Measurements from ENCODE around the gene OR51I1.

OR51I1 gene, protein sequence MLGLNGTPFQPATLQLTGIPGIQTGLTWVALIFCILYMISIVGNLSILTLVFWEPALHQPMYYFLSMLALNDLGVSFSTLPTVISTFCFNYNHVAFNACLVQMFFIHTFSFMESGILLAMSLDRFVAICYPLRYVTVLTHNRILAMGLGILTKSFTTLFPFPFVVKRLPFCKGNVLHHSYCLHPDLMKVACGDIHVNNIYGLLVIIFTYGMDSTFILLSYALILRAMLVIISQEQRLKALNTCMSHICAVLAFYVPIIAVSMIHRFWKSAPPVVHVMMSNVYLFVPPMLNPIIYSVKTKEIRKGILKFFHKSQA

DNA sequence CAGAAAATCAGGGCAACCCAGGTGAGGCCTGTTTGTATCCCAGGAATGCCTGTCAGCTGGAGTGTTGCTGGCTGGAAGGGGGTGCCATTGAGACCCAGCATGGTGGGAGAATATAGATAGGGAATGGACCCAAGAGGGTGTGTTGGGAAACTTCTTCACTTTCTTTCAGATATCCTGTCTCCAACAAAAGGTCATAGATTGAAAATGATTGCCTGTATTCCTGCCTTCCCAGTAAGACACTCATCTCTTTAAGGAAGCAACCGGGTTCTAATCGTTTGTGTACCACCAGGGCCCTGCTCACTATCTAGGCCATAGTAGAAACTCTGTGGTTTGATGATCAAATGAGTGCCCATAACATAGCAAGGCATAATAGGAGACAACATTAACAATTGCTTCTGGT, at the start of gene OR51I1:
Gene OR51I1 (minus strand): TSS at position 101 of the 400 bp plus-strand sequence. CDS start 0 bp downstream, at position 101.
- DNase-seq (ENCODE audit: low spot score), result no peak

DNA sequence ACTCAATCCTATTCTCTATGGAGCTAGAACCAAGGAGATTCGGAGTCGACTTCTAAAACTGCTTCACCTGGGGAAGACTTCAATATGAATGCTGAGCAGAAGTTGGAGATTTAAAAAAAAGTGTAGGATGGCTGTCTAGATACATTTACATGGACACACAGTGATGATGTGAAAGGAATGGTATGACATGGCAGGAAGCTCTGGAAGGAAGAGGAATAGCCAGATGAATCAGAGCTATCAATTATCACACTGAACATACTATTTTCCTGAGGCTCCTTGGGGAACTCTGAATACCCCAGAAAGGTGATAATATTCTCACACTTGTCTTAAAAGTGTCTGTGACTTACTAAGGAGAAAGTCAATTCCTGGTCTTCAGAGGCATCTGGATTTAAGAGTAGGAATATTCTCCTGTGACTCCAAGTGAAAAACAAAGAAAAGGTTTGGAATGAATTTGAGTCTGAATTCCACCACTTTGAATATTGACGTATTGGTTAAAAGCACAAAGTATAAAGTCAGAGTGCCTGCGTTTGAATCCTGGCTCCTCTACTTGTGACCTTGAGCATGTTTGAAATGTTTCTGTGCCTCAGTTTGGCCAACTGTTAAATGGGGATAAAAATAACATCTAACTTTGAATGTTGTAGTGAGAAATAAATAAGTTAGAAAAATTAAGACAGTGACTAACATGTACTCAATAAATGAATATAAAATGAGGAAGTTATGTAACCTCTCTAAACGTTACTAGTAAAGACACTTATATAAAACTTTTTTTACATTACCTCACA, 48.5 kb upstream of the OR51I1 start:
- no peak for DNase-seq (ENCODE audit: low spot score)

DNA sequence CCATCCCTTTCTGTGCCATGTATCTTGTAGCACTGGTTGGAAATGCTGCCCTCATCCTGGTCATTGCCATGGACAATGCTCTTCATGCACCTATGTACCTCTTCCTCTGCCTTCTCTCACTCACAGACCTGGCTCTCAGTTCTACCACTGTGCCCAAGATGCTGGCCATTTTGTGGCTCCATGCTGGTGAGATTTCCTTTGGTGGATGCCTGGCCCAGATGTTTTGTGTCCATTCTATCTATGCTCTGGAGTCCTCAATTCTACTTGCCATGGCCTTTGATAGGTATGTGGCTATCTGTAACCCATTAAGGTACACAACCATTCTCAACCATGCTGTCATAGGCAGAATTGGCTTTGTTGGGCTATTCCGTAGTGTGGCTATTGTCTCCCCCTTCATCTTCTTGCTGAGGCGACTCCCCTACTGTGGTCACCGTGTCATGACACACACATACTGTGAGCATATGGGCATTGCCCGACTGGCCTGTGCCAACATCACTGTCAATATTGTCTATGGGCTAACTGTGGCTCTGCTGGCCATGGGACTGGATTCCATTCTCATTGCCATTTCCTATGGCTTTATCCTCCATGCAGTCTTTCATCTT, 47.6 kb upstream of the OR51I1 start:
- no peak for DNase-seq (ENCODE audit: low spot score)

DNA sequence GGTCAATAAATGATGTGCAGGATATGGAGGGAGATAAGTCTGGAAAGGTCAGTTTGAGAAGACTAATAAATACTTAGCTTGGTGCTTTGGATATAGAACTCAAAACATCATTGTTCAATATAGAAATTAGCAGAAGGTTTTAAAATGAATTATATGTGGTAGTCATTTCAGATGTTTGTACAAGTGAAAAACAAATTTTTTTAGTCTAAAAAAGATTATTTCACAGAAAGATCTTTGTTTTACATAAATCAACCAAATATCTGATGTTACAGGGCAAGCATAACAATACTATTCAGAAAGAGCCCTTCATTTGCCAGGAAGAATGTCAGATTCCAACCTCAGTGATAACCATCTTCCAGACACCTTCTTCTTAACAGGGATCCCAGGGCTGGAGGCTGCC, 47.1 kb upstream of the OR51I1 start, which contains the start of gene OR52D1:
Gene OR52D1 (plus strand): TSS at position 301 of the 400 bp plus-strand sequence. CDS start 22 bp downstream, at position 323.
- no peak for DNase-seq (ENCODE audit: low spot score)

DNA sequence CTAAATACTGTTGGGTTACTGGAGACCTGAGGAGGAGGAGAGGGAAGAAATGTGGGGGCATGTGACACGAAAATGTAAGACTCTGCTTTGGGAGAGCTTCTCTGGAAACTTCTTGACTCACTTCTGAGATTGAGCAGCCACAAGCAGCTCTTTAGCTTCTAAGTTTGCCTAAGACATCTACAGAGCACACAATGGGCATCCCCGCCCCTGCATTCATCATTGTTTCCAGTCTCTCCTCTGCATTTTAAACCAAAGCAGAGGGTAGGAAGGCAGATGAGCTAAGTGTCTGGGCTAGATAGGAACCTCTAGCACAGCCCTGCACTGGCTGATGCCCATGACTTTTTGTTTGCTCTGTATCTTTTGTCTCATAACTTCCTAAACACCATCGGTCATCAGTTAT, 45.1 kb upstream of the OR51I1 start:
- no peak for DNase-seq (ENCODE audit: low spot score)

DNA sequence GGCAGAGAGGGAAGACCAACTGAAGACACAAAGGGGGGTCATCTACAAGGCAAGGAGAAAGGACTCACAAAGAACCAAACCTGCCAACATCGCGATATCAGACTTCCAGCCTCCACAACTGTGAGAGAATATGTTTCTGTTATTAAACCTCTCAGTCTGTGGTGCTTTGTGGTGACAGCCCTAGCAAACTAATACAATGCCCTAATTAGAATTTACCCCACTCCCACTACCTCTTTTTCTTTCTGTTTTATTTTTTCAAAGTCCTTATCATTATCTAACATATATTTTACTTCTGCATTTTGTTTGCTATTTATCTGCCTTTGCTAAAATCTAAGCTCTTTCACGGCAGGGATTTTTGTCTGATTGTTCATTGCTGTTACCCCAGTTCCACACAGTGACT, 44.7 kb upstream of the OR51I1 start:
- DNase-seq (ENCODE audit: low spot score), result no peak

DNA sequence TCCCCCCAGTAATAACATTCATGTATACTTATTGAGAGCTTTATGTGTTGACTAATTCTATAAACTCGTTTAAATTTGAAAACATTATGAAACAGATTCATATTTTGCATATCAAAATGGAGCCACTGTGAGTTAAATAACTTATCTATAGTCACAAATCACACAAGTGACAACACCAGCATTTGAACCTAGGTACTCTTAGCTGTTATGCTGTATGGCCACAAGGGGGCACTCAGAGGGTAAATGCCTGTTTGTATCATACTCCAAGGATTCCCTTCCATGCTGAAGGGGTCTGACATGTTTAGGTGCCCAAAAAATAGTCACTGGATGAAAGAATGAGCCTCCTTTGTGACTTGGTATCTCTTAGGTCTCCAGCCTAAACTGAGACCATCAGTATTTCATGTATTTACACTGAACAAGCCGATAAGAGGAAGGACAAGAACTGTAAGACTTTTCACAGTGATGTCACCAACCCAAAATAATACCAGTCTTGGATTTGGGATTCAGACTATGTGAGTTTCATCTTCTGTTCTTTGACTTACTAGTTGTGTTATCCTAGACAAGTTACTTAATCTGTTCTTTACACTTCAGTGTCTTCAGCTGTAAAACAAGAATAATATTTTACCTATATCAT, 35.0 kb upstream of the OR51I1 start:
- peak; percentile 19 for DNase-seq (ENCODE audit: low spot score)

DNA sequence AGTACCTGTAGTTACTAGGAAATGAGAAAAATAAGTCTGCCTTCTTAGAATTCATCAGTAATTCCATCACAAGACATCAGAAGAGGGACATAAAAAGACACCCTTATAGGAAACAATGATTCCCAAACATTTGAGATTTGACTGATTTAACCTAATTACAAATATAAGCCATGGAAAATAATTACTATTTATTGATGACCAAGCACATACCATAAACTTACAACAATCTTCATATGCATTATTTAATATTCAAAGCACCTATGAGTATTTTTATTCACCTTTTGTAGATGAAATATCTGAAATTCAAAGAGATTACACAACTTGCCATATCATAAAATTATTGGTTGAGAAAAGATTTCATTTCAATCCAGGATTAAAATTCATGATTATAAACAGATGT, 32.6 kb upstream of the OR51I1 start:
- no peak for DNase-seq (ENCODE audit: low spot score)

DNA sequence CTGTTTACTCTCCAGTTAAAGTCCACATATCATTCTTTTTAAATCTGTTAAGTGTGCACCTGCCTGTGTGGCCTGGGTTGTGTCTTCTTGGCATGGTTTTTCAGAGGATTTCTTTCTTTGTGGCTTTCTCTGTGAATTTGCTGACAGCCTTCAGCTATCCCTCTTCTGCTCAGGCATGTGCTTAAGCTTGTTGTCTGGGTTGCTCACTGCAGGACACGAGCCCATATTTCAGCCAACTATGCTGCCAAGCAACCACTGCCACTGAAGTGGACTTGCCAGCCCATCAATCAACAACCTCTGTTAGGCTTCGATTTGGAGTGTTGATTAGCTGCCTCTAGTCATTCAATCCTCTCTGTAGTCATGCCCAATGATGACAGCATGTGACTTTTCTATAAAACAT, 26.2 kb upstream of the OR51I1 start:
- DNase-seq (ENCODE audit: low spot score), result no peak

DNA sequence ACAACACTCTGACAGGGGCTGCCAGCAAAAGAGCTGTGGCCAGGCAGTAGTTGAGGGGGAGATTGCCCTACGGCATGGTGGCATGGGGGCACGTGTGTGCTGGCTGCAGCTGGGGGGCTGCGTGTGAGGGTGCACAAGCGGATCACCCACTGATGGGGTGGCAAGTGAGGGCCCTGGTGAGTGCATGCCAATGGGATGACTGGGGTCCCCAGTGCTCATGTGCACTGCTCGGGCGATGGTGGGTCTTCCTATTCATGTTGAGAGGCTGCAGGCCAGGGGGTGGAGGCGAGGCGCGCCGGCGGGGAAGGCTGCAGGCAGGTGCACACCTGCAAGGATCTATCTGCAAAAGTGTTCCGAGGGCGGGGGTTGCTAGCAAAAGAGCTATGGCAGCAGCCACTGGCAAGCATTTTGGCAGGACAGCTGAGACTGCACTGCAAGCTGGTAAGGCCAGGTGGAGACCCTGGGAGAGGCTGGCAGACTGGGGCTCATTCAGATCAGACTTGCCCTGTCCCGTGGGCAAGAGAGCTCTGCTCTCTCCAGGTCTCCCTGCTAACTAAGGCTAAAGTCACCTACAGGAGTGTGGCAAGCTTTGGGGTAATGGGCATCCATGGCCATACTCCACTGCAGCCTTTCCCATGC, 19.8 kb upstream of the OR51I1 start:
- DNase-seq (ENCODE audit: low spot score), result no peak

DNA sequence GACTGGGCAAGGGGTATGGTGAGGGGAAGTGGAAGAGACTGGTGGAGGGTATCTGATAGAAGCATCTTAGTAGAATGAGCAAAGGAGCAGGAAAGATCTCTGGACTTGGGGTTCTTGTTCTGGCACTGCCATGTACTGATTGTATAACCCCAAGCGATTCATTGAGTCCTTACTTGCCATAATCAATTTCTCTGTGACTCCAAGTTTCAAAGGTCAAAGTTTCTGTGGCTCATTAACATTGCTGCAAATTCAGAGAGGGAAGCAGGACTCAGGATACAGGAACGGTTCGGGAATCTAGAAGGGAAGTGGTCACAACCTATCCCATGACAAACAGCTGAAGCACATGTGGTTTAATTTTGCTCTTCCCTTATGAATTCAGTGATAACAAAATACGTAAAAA, 8.1 kb upstream of the OR51I1 start:
- no peak for DNase-seq (ENCODE audit: low spot score)

DNA sequence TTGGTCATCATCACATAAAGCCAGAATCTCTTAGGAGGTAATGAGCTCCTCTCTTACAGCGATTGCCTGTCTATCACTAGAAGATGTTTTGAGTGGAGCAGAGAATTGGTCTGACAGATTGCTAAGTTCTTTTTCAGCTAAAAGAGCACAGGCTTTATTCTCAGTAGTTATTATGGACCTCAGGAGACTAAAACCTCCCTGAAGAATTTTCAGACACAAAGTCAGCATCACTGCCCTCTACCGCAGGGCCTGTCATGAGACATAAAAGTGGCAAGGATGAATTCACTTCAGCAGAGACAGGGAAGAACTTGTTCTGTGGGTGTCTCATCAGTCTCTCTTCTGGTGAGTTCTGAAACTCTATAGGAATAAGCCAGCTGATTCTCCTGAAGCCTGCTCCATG, 7.7 kb upstream of the OR51I1 start, which contains the start of gene OR51I2:
Gene OR51I2 (plus strand): TSS at position 301 of the 400 bp plus-strand sequence. CDS start 4,166 bp downstream, outside the sequence.
- DNase-seq (ENCODE audit: low spot score), result no peak

DNA sequence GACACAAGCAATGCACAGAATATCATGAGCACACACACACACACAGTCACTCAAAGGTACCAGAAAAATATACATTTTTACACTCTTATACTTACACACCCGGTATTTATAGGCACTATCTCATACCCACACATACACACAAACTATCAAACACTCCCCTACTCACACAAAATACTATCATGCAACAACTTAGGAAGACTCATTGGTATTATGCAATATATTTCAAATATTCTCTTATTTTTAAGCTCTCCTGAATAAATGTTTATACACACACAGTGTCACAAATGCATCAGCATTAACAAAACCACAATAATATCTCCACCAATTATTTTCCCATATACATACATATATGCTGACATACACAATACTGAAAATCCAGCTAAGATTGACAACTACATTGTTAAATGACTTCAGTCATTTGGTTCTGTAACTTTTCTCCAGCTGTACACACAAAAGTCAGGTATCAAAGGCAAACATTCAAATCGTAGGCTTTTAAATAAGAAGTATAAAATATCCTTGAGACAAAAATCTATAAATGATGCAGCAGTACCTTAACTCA, 2.6 kb upstream of the OR51I1 start:
- DNase-seq (ENCODE audit: low spot score), result no peak

DNA sequence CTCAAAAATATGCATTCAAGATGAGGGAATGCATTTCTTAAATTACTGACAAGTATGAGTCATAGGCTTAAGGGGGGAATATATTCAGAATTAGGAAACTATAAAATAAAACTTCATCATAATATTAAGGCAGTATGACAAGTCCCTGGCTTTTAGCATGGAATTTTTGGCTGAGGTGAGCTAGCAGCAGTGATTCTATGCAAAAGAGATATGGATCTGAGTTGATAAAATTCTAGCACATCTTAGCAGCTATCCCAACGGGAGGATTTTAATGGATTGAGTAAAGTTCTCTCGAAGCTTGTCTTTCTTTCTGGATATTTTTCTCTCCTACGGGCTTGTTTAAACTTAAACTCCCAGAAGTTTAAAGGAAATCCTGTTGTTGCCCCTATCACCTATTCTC, 18.2 kb downstream of the OR51I1 start:
- no peak for DNase-seq (ENCODE audit: low spot score)

DNA sequence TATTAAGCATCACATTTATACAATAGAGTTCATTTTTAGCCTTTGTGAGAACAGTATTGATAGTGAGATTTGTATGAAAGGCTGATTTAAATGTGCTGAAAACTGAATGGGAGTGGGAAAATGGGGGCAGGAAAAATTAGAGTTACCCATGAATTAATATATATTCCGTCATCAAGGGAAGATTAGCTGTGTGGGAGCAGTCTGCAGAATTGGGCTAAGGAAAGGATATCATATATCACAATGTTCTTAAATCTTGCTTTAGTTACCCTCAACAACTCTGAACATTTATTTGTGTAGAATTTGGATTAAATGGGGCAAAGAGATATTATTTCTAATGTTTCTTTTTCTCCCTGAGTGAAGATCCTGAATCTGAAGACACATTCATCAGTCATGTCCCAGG, 19.5 kb downstream of the OR51I1 start, which contains the start of gene OR51Q1:
Gene OR51Q1 (plus strand): TSS at position 301 of the 400 bp plus-strand sequence. CDS start 90 bp downstream, at position 391.
- DNase-seq (ENCODE audit: low spot score), result no peak

DNA sequence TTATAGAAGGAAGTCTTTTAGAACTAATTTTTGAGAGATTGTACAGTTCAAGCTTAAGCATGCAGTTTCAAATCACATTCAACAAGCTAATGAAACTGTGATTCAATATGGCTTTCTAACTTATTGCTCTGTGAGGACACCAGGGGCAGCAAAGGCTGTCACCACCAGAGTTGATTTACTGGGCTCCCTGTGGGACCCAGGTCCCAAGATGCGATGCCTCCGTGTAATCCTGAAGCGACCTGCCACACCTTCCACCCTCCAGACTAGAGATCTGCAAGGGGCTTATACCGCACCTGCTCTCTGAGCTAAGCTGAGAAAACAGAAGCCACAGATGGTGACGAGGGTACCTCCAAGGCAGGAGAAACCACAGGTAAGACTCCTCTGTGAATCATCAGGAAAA, 20.3 kb downstream of the OR51I1 start:
- DNase-seq (ENCODE audit: low spot score), result no peak

DNA sequence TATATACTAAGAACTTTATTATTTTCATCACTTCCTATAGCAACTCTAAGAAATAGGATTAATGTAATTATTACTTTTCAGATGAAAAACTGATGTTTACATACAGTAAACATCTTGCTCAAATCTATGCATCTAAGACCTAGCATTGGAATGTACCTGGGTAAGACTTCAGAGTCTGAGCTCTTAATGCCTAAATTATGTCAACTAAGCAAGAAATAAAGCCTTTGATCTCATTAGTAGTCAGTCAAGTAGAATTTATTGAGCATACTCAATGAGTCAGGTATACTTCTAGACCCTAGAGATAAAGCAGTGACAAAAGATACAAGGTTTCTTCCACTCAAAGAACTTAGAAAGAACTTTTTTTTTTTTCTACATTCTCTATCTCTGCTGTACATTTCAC, 36.1 kb downstream of the OR51I1 start:
- no peak for DNase-seq (ENCODE audit: low spot score)

DNA sequence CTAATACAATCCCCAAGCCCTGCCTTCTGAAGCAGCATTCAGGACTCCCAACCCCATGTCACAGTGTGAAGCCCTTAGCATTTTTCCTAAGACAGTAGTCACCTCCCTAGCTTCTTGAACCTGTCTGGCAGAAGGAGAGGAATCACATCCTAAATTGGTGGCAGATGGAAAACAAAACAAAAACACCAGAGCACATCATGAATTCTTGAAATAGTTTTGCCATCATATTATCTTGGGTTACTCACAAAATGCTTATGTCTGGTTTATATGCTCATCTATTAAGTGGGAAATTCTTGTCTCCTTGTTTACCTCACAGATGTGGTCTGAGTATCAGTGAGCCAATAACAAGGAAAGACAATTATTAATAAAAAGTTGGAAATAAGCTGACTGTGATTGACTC, 42.4 kb downstream of the OR51I1 start:
- DNase-seq (ENCODE audit: low spot score), result no peak

DNA sequence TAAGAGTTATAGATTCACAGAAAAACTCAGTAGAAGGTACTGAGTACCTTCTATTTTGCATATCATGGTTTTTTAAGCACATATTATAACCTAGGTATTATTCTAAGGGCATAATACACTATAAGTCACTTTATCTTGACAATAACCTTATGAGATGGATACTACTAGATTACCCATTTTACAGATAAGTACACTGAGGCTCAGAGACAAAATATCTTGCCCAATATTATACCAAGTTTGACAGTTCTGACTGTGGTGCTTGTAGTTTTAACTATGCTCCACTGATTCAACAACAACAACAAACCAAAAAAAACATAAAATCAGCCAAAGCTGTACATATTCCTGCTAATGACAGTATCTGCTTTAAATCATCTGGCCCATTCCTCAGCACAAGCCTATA, 47.2 kb downstream of the OR51I1 start:
- DNase-seq (ENCODE audit: low spot score), result no peak
